NT2/D1 (cell line): ENCODE data around the gene NUP50.

Source experiments
- DNase-seq: peaks from one replicate; pipeline ENCODE4 v3.0.0-alpha.2; 2011; ENCODE audit warnings: low read depth, low spot score
- H3K27me3 ChIP-seq: 2 replicates; pipeline ENCODE4 v1.6.0; 2011; ENCODE audit warnings: mild to moderate bottlenecking; ENCODE audit not compliant: insufficient read length, insufficient read depth
- H3K36me3 ChIP-seq: 2 replicates; pipeline ENCODE4 v1.6.1; 2011; ENCODE audit warnings: mild to moderate bottlenecking, low read length, mixed read lengths; ENCODE audit not compliant: insufficient read depth, insufficient read length
- H3K4me1 ChIP-seq: 2 replicates; pipeline ENCODE4 v1.5.1; 2011; ENCODE audit not compliant: insufficient read depth, insufficient read length
- H3K4me3 ChIP-seq: 2 replicates; pipeline ENCODE4 v1.5.1; 2011; ENCODE audit warnings: low read depth; ENCODE audit not compliant: insufficient read length
- H3K9ac ChIP-seq: 2 replicates; pipeline ENCODE4 v1.6.0; 2011; ENCODE audit warnings: low read depth; ENCODE audit not compliant: insufficient read length
- H3K9me3 ChIP-seq: 2 replicates; pipeline ENCODE4 v1.5.1; 2011; ENCODE audit warnings: mild to moderate bottlenecking, low read length; ENCODE audit not compliant: insufficient read depth
- SUZ12 ChIP-seq: IDR thresholded peaks from 2 replicates; pipeline ENCODE4 v1.6.1; 2011; ENCODE audit not compliant: insufficient read length, insufficient read depth; ENCODE audit errors: extremely low read depth
- YY1 ChIP-seq: IDR thresholded peaks from 2 replicates; pipeline ENCODE4 v1.6.1; 2011; ENCODE audit not compliant: insufficient read length, insufficient read depth
- ZNF274 ChIP-seq: IDR thresholded peaks from 2 replicates; pipeline ENCODE4 v1.6.1; 2011; ENCODE audit warnings: mild to moderate bottlenecking, low read depth, low read length

NUP50 gene, protein sequence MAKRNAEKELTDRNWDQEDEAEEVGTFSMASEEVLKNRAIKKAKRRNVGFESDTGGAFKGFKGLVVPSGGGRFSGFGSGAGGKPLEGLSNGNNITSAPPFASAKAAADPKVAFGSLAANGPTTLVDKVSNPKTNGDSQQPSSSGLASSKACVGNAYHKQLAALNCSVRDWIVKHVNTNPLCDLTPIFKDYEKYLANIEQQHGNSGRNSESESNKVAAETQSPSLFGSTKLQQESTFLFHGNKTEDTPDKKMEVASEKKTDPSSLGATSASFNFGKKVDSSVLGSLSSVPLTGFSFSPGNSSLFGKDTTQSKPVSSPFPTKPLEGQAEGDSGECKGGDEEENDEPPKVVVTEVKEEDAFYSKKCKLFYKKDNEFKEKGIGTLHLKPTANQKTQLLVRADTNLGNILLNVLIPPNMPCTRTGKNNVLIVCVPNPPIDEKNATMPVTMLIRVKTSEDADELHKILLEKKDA

DNA sequence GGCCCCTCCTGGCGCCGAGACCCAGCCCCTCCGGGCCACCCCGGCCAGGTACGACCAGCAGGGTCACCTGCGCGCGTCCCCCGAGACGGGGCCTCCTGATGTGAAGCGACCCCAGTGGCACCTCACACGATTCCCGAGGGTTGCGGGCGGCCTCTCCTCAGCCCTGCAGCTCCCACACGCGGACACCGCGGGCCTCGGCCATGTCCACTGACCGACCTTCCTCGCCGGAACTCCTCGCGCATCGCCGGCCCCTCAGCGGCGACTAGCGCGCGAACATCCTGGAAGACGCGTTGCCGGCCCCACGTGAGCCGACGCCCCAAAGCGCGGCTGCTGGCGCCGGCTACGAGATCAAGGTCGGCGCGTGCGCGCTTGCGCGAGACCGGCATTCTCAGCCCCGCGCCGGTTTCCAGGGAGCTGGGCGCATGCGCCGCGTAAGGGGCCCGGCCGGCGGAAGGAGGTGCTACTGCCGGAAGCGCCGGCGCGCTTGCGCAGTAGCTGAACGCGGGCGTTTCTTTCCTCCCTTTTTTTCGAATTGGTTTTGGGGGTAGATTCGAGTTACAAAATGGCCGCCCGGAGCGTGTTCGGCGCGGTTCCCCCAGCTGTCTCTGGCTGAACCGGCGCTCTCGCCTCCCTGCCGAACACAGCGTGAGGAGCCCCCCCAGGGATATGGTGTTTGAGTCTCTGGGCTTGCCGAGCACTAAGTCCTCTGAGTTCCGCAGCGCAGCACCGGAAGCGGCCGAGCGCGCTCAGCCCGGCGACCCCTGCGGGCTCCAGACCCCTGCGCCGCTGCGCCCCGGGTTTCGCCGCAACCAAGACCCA, at the start of gene NUP50:
NUP50 (plus strand) TSS at position 475 of the 819 bp plus-strand sequence. CDS start 4,253 bp downstream, outside the sequence.
- peak within 1 kb of the TSS; percentile 74 for H3K4me3 ChIP-seq
- no peaks in the 10 kb centered on the region for H3K9me3 ChIP-seq
- peak; percentile 89 for DNase-seq
- peak within 1 kb of the TSS; percentile 88 for H3K9ac ChIP-seq
- H3K4me1 ChIP-seq: no peaks in the 10 kb centered on the region
- no peaks in the 10 kb centered on the region for H3K27me3 ChIP-seq
- TF ChIP-seq YY1: peak; percentile 28
- TF ChIP-seq SUZ12: no peak
- peaks cover 34% of the 10 kb centered on the region for H3K36me3 ChIP-seq

DNA sequence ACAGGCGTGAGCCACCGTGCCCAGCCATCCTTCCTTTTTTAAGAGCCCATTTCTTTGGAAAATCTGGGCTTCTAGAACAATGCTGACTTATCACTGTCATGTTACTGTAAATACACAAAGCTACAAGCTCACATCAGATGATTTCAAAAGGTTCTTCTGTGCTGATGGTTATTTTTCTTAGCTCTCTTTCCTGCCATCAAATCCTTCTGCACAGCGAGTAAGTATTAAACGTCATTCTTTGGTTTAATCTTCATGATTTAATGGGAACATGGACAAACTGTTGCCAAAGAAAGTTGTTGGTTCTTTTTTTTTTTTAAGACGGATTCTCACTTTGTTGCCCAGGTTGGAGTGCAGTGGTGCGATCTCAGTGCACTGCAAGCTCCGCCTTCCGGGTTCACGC, 43.3 kb upstream of the NUP50 start:
- TF ChIP-seq SUZ12 (no peak), ZNF274 (no peak), YY1 (no peak)
- no peaks in the 10 kb centered on the region for H3K27me3 ChIP-seq
- no peaks in the 10 kb centered on the region for H3K4me1 ChIP-seq
- no peak overlapping the region for H3K4me3 ChIP-seq
- DNase-seq: no peak
- H3K36me3 ChIP-seq: no peaks in the 10 kb centered on the region
- H3K9ac ChIP-seq: no peak overlapping the region
- H3K9me3 ChIP-seq: no peaks in the 10 kb centered on the region

DNA sequence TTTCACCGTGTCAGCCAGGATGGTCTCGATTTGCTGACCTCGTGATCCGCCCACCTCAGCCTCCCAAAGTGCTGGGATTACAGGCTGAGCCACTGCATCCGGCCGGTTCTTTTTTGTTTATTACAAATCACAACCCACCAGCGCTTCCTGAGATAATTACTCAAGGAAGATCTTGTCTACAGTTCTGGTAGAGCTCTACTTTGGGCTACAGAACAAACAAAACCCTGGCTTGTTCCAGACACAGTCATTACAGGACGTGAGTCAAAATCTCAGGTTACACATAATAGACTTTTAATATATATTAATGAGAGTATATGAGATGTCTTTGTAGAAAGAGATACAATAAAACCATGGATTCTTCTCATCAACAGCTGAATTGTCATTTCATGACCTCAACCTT, 42.8 kb upstream of the NUP50 start:
- no peak for TF ChIP-seq SUZ12
- H3K27me3 ChIP-seq: no peaks in the 10 kb centered on the region
- H3K9ac ChIP-seq: no peak overlapping the region
- H3K36me3 ChIP-seq: no peaks in the 10 kb centered on the region
- H3K4me3 ChIP-seq: no peak overlapping the region
- no peaks in the 10 kb centered on the region for H3K9me3 ChIP-seq
- no peaks in the 10 kb centered on the region for H3K4me1 ChIP-seq
- DNase-seq: no peak

DNA sequence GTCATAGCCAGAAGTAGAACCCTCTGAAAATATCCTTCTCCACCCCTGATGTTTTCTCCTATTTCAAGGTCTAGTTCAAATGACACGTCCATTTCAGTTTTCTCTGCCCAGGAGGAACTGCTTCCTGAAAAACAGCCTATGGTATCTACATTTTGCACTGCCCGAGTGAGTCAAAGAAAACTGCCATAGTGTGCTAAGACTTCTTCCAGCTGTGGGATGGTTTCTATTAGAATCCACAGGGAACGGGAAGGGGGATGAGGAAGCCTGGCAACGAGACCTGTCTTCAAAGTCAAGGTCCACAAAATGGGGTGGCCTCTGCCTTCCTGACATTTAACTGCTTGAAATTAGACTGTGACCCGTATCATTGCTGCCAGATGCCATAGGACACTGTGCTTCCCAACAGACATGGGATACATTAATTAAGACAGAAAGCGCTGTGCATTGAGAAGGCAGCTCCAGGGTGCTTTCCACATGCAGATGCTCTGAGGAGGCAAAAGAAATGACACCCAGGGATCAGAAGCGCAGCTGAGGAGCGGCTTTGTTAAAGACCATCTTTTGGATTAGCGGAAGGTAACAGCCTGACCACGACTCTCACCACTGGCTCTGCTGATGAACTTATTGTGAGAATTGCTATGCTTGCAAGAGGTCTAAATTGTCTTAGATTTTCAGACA, 39.4 kb upstream of the NUP50 start:
- DNase-seq: no peak
- TF ChIP-seq SUZ12 (no peak), ZNF274 (no peak), YY1 (no peak)
- Histone ChIP-seq H3K36me3 (no peaks in the 10 kb centered on the region), H3K27me3 (no peaks in the 10 kb centered on the region), H3K4me3 (no peak overlapping the region), H3K9me3 (no peaks in the 10 kb centered on the region), H3K9ac (no peak overlapping the region), H3K4me1 (no peaks in the 10 kb centered on the region)

DNA sequence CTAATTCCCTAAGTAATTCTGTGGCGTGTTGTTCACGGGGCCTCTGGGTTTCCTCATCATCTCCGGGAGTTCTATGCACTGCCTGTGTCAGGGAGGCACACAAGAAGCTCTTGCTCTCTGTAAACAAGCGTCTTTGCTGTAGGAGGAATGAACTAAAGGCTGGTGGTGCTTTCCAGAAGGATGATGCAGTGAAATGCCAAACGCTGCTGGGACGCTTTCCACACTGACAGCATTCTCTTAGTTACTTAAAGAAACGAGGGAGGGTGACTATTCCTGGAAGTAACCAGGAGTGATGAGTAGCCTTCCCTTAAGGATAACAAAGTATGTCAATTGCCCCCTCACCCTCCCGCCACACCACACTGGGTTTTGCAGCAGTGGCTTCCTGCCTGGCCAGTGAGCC, 38.5 kb upstream of the NUP50 start:
- Histone ChIP-seq H3K9me3 (no peaks in the 10 kb centered on the region), H3K4me1 (no peaks in the 10 kb centered on the region), H3K27me3 (no peaks in the 10 kb centered on the region), H3K36me3 (no peaks in the 10 kb centered on the region), H3K4me3 (no peak overlapping the region), H3K9ac (no peak overlapping the region)
- TF ChIP-seq YY1 (no peak), SUZ12 (no peak), ZNF274 (no peak)
- no peak for DNase-seq

DNA sequence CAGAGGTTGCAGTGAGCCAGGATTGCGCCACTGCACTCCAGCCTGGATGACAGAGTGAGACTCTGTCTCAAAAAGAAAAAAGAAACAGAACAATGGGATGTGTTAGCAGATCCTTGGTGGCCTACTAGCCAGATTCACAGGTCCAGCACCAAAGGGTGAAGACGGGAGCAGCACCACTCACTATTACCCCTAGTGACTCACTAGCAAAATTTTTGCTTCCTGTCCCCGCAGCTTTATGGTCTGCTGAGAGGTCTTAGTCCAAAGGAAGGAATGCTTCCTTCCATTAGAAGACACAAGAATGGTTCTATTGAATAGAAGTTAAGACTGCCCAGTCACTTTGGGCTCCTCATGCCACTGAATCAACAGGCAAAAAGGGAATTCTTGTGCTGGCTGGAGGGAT, 35.9 kb upstream of the NUP50 start:
- DNase-seq: no peak
- no peak for TF ChIP-seq YY1
- no peaks in the 10 kb centered on the region for H3K9me3 ChIP-seq

More for the DNA sequence above, 35.9 kb upstream of the NUP50 start:
- Histone ChIP-seq H3K36me3 (no peaks in the 10 kb centered on the region), H3K4me1 (no peaks in the 10 kb centered on the region), H3K27me3 (no peaks in the 10 kb centered on the region), H3K9ac (no peak overlapping the region), H3K4me3 (no peak overlapping the region)
